PC-3 (cell line): ENCODE measurements around the gene FAM120B. TPM values are rescaled to one million over a fixed set of nuclear protein-coding genes. Genes with fewer than 3 reads are reported as not detected.

Source experiments
- ATAC-seq: fragments of 200-7000 bp; cut with Tn5 transposase; 2 replicates; pipeline ENCODE4 v1.9.1; 2020; ENCODE audit warnings: mild to moderate bottlenecking, moderate library complexity
- BruUV-seq: library from RNA; stranded (reverse); fragments of 400-500 nt; replicated peaks from 2 replicates; lab custom pipeline; 2021; lab: Mats Ljungman, UMichigan
- CTCF ChIA-PET: fragments of 300-600 bp; sonication (Branson Sonifier 250); formaldehyde crosslinking; loops from one replicate; lab custom pipeline; 2022; ENCODE audit warnings: antibody characterized with exemption; lab: Charles Lee
- POLR2A ChIA-PET: fragments of 300-600 bp; sonication (Branson Sonifier 250); formaldehyde crosslinking; loops from one replicate; lab custom pipeline; 2022; ENCODE audit warnings: antibody characterized with exemption; ENCODE audit not compliant: unreplicated experiment; lab: Charles Lee
- DNase-seq: peaks from one replicate; pipeline ENCODE4 v3.0.0-alpha.2; 2015
- H2AFZ ChIP-seq: fragments of 300-600 bp; sonication (generic); 2 replicates; pipeline ENCODE4 v1.6.0; 2016; ENCODE audit warnings: antibody characterized with exemption, low read length
- H3F3A ChIP-seq: fragments of 300-600 bp; sonication (generic); one replicate; pipeline ENCODE4 v1.6.0; 2017; ENCODE audit warnings: antibody characterized with exemption, low read length, control low read depth, mild to moderate bottlenecking; ENCODE audit not compliant: unreplicated experiment
- H3K27ac ChIP-seq: fragments of 300-600 bp; sonication (generic); 2 replicates; pipeline ENCODE4 v1.5.1; 2016; ENCODE audit warnings: mild to moderate bottlenecking, low read length
- H3K27me3 ChIP-seq: fragments of 300-600 bp; sonication (generic); 2 replicates; pipeline ENCODE4 v1.6.1; 2016; ENCODE audit warnings: low read length, mixed read lengths
- H3K36me3 ChIP-seq: fragments of 300-600 bp; sonication (generic); 2 replicates; pipeline ENCODE4 v1.6.1; 2016; ENCODE audit warnings: low read depth, mixed run types, low read length, mixed read lengths
- H3K4me1 ChIP-seq: fragments of 300-600 bp; sonication (generic); 2 replicates; pipeline ENCODE4 v1.5.1; 2016; ENCODE audit warnings: low read length; ENCODE audit not compliant: insufficient read depth
- H3K4me2 ChIP-seq: fragments of 300-600 bp; sonication (generic); 2 replicates; pipeline ENCODE4 v1.6.0; 2016; ENCODE audit warnings: low read length
- H3K4me3 ChIP-seq: fragments of 300-600 bp; sonication (generic); 2 replicates; pipeline ENCODE4 v1.5.1; 2016; ENCODE audit warnings: mild to moderate bottlenecking, low read length, mixed read lengths
- H3K79me2 ChIP-seq: fragments of 300-600 bp; sonication (generic); 2 replicates; pipeline ENCODE4 v1.6.1; 2017; ENCODE audit warnings: low read length, mixed read lengths
- H3K9ac ChIP-seq: fragments of 300-600 bp; sonication (generic); 2 replicates; pipeline ENCODE4 v1.6.0; 2016; ENCODE audit warnings: mild to moderate bottlenecking, low read length
- H3K9me2 ChIP-seq: fragments of 300-600 bp; sonication (generic); replicated peaks from 2 replicates; pipeline ENCODE4 v1.6.1; 2016; ENCODE audit warnings: mixed run types, low read length, mixed read lengths
- H3K9me3 ChIP-seq: fragments of 300-600 bp; sonication (generic); 2 replicates; pipeline ENCODE4 v1.6.1; 2016; ENCODE audit warnings: low read length, mixed read lengths
- H4K20me1 ChIP-seq: fragments of 300-600 bp; sonication (generic); 2 replicates; pipeline ENCODE4 v1.6.1; 2016; ENCODE audit warnings: low read length, mixed read lengths
- CTCF ChIP-seq: fragments of 300-600 bp; sonication (generic); conservative IDR thresholded peaks from 2 replicates; pipeline ENCODE4 v1.5.1; 2017; ENCODE audit warnings: antibody characterized with exemption, low read depth, mild to moderate bottlenecking, low read length
- EZH2 ChIP-seq: fragments of 300-600 bp; sonication (generic); IDR thresholded peaks from one replicate; pipeline ENCODE4 v1.6.1; 2017; ENCODE audit warnings: antibody characterized with exemption, mild to moderate bottlenecking, low read length; ENCODE audit not compliant: unreplicated experiment
- EZH2phosphoT487 ChIP-seq: fragments of 300-600 bp; sonication (generic); IDR thresholded peaks from 2 replicates; pipeline ENCODE4 v1.6.1; 2018; ENCODE audit warnings: mild to moderate bottlenecking, antibody characterized with exemption, low read length, borderline replicate concordance
- intact Hi-C: fragments of 100-400 bp; cut with micrococcal nuclease; formaldehyde crosslinking; loops from 2 replicates; pipeline ENCODE4 v1.9.0; 2023
- total RNA-seq: library from RNA; depleted of rRNA; stranded (reverse); fragments of >200 nt; gene quantifications from 2 replicates; pipeline ENCODE4 v1.2.3, GENCODE V29; 2014

Gene FAM120B
- total RNA-seq, 1 experiment from 2014 or later: 8.7 TPM

- ATAC-seq (no peak), DNase-seq (no peak)
- TF ChIP-seq EZH2phosphoT487: no peak
- no peak for TF ChIP-seq EZH2
- no peak for TF ChIP-seq CTCF
- no peaks in the 10 kb centered on the region for H3K36me3 ChIP-seq
- no peaks in the 10 kb centered on the region for H3K27me3 ChIP-seq
- no peak overlapping the region for H2AFZ ChIP-seq
- no peaks in the 10 kb centered on the region for H3K9me3 ChIP-seq
- peaks cover 10% of the 10 kb centered on the region for H3K4me1 ChIP-seq
- no peaks in the 10 kb centered on the region for H4K20me1 ChIP-seq
- intact Hi-C loops: no loop called here
- BruUV-seq: no TSS peak
- H3K9me2 ChIP-seq: no peaks in the 10 kb centered on the region
- no peaks in the 10 kb centered on the region for H3F3A ChIP-seq
- no peak overlapping the region for H3K27ac ChIP-seq
- H3K4me2 ChIP-seq: no peak overlapping the region
- no peak overlapping the region for H3K4me3 ChIP-seq
- H3K9ac ChIP-seq: no peak overlapping the region
- no peaks in the 10 kb centered on the region for H3K79me2 ChIP-seq
- POLR2A ChIA-PET: no interaction called here
- CTCF ChIA-PET: no interaction called here
These were observed 38.1 kb upstream of the FAM120B start for GRCh38 chr6:170268216-170269129.

GRCh38 chr6:170269151-170269845, 37.3 kb upstream of the FAM120B start:
- Histone ChIP-seq H3K4me1 (peaks cover 10% of the 10 kb centered on the region), H3K9ac (no peak overlapping the region), H3K4me2 (no peak overlapping the region), H3K36me3 (no peaks in the 10 kb centered on the region), H3K9me3 (no peaks in the 10 kb centered on the region), H3K27me3 (no peaks in the 10 kb centered on the region), H3K27ac (no peak overlapping the region), H3F3A (no peaks in the 10 kb centered on the region), H4K20me1 (no peaks in the 10 kb centered on the region), H3K4me3 (no peak overlapping the region), H3K79me2 (no peaks in the 10 kb centered on the region), H2AFZ (no peak overlapping the region), H3K9me2 (no peaks in the 10 kb centered on the region)
- DNase-seq (no peak), ATAC-seq (no peak)
- intact Hi-C loops: no loop called here
- BruUV-seq: no TSS peak
- ChIA-PET CTCF (no interaction called here), POLR2A (no interaction called here)
- TF ChIP-seq EZH2 (no peak), EZH2phosphoT487 (no peak), CTCF (no peak)
